GM12875 (cell line): Measurements from ENCODE around the gene UNCX.

Source experiments
- H3K4me3 ChIP-seq: one replicate; pipeline ENCODE4 v1.5.1; 2011; ENCODE audit warnings: low read depth, low read length, control low read depth
- CTCF ChIP-seq: IDR thresholded peaks from 2 replicates; pipeline ENCODE4 v1.5.1; 2011; ENCODE audit warnings: low read depth, mild to moderate bottlenecking, control low read depth, inconsistent platforms, low read length, moderate library complexity, borderline replicate concordance; ENCODE audit not compliant: insufficient read depth

UNCX gene

DNA sequence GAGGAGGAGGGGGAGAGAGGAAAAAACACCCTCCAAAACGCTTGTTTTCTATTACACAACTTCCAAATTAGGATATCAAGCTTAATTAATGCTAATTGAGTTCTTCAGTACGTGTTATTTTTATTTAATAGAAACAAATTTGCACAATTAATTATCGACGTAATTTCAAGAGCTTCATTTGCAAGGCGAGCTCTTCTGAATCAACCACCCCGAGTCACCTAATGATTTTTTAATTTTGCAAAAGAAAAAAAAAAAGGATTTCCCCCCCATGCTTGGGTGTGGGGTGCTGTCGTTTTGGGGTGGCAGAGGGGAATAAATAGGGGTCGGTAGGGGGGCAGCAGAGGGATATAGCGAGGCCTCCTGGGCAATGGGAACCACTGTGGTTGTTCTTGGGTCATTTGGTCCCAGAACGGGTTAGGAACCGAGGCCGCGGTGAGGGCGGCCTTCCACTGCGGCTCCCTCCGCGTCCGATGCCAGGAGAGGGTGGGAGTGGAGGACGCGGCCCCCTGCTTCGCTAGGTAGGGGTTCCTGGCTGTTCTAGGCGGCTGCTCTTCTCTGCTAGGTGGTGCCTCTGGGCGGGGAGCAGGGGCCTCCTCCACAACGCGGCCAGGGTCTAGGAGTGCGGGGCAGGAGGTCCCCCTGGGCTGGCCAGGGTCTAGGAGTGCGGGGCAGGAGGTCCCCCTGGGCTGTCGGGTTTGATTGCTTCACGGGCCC, 7.3 kb downstream of the UNCX start:
- TF ChIP-seq CTCF = no peak
- H3K4me3 ChIP-seq = no peak overlapping the region

DNA sequence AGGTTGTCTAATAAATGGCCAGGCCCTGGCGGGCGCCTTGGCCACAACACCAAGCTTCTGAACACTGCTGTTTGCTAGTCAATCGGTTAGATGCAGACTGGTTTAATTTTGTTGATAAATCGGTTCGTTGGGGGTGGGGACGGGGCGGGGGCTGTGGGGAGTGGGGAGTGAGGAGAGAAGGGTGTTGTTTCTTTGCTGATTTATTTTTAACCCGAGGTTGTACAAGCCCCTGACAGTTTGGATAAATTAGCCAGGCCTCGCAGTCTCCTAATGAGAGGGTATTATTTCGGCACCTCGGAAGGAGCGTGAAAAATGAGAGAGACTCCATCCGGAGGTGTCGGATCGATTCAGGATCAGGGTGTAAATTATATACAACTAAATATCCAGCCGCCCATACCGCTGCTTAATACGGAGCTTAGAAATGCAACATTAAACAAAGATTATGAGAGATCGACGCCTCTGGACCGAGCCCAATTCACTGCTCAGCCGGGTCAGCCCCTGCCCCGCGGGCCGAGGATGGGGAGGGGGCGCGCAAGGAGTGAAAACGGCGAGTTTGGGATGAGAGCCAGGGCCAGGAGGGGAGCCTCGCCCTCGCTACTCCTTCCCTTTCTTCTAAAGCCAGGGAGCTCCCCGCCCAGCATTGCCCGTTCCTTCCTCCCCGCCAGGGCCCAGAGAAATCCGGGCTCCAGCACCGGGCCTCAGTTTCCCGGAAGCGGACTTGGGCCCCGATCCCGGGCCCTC, 8.0 kb downstream of the UNCX start:
- H3K4me3 ChIP-seq = no peak overlapping the region

DNA sequence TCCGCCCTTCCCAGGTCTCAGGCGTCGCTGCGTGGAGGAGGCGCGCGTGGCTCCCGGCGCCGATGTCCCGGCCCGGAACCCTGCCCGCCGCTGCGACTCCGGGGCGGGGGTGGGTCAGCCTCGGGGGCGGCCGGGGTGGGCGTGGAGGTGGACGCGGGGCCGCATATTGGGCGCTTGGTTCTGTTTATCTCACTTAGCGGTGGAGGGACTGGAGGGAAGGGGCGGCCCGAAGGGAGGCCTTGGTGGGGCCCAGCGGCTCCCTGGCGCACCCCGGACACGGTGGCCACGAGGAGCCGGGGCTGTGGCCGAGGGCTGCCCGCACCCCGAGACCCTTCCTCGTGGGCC, 8.6 kb downstream of the UNCX start:
- H3K4me3 ChIP-seq = no peak overlapping the region
- no peak for TF ChIP-seq CTCF

More for the DNA sequence above, 8.0 kb downstream of the UNCX start:
- TF ChIP-seq CTCF = no peak

GRCh38 chr7:1241603-1242255, 9.1 kb downstream of the UNCX start:
- TF ChIP-seq CTCF = no peak
- no peak overlapping the region for H3K4me3 ChIP-seq

GRCh38 chr7:1242256-1242605, 9.6 kb downstream of the UNCX start:
- H3K4me3 ChIP-seq = no peak overlapping the region
- no peak for TF ChIP-seq CTCF

DNA sequence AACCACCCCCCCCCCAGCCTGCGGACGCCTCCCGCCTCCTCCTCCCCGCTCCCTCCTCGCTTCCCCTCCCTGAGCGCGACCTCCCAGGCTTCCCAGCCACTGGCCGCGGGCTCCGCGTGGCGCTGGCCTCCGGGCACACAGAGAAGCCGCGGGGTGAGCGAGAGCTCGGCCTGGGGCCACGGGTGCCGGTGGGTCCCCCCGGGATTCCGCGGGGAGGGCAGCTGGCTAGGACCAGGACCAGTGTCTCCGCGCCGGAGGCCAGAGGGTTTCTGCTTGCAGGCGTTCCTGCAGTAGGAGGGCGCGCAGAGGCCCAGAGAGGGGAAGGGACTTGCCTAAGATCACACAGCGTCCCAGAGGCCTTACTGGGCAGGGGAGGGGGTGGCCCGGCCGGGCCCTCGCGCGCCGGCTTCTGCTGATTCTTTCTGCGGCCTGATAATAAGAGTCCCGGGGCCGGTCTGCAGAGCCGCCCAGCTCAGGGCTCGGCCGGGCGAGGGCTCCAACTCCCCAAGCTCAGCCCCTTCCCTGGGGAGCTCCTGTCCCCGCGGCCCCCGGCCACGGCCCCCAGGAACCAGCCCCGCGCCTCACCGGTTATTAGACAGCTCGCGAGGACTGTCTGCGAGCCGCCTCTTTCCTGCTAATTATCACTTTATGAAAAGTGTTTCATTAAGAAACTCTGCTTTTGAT, 10.1 kb downstream of the UNCX start:
- no peak for TF ChIP-seq CTCF
- H3K4me3 ChIP-seq = no peak overlapping the region
